Adrenal gland (tissue), 5 donors: ENCODE results near the gene SLC17A7.

Source experiments
- POLR2A ChIP-seq, 2 donors: fragments of 450-650 bp; IDR thresholded peaks; one replicate each; pipeline ENCODE4 v1.6.1; 2017; ENCODE audit warnings: antibody characterized with exemption in 2 of 2, mild to moderate bottlenecking in 2 of 2, moderate library complexity in 1 of 2
- TF ChIP-seq, protein P1 (sequence below), 6 experiments: fragments of 450-650 bp in 4 of 6; fragments of 200-600 bp in 2 of 6; sonication (generic) in 1 of 6; IDR thresholded peaks; 1 replicate in 5 of 6; 2 replicates in 1 of 6; pipeline versions ENCODE4 v1.5.1 to v1.8.0; 2016 to 2021; ENCODE audit warnings: antibody characterized with exemption in 6 of 6, mild to moderate bottlenecking in 2 of 6, moderate library complexity in 1 of 6
- donor health status: DM: no; HTN: no; CAD: no.

DNA sequence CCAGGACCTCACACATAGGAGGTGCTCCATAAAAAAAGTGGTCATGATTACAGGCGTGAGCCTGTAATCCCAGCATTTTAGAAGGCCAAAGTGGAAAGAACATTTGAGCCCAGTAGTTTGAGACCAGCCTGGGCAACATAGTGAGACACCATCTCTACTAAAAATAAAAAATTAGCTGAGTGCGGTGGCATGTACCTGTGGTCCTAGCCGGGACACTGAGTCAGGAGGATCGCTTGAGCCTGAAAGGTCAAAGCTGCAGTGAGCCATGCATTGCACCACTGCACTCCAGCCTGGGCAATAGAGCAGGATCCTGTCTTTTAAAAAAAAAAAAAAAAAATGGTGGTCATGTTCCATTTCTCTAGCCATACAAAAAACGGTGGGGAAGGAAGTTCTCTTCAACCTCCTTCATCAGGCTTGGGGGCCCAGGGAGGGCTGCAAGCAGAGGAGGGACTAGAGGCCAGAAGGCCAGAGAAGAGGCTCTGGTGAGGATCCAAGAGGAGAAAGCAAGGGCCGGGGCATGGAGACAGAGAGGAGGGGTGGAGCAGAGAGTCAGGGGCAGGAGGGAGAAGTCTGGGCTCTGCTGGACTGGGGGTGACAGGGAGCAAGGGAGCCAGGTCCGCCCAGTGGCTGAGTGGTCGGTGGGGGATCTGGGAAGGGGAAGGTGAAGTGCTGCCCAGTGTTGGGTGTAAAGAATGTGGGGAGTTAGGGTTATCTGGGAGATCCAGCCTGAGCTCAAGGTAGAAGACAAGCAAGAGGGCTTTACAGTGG is 44.4 kb downstream of the SLC17A7 start:
- TF ChIP-seq, protein P1, sequence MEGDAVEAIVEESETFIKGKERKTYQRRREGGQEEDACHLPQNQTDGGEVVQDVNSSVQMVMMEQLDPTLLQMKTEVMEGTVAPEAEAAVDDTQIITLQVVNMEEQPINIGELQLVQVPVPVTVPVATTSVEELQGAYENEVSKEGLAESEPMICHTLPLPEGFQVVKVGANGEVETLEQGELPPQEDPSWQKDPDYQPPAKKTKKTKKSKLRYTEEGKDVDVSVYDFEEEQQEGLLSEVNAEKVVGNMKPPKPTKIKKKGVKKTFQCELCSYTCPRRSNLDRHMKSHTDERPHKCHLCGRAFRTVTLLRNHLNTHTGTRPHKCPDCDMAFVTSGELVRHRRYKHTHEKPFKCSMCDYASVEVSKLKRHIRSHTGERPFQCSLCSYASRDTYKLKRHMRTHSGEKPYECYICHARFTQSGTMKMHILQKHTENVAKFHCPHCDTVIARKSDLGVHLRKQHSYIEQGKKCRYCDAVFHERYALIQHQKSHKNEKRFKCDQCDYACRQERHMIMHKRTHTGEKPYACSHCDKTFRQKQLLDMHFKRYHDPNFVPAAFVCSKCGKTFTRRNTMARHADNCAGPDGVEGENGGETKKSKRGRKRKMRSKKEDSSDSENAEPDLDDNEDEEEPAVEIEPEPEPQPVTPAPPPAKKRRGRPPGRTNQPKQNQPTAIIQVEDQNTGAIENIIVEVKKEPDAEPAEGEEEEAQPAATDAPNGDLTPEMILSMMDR (IDR thresholded peaks at IDR 0.05), result no peak
- TF ChIP-seq POLR2A (IDR thresholded peaks at IDR 0.05), result no peak
